Parathyroid adenoma (tissue), 2 donors: ENCODE results near the gene CTPS1.

Experiments
- H2AFZ ChIP-seq: fragments of 300-600 bp; sonication (generic); one replicate; pipeline ENCODE4 v1.7.0; 2017; ENCODE audit warnings: antibody characterized with exemption, mild to moderate bottlenecking
- H3K27ac ChIP-seq: fragments of 300-600 bp; sonication (generic); one replicate; pipeline ENCODE4 v1.7.0; 2017
- H3K27me3 ChIP-seq: fragments of 300-600 bp; sonication (generic); one replicate; pipeline ENCODE4 v1.7.0; 2017; ENCODE audit warnings: low read length; ENCODE audit not compliant: control insufficient read depth, insufficient read depth
- H3K36me3 ChIP-seq: fragments of 300-600 bp; sonication (generic); one replicate; pipeline ENCODE4 v1.7.0; 2017; ENCODE audit warnings: low read length; ENCODE audit not compliant: control insufficient read depth, insufficient read depth
- H3K4me1 ChIP-seq: fragments of 300-600 bp; sonication (generic); one replicate; pipeline ENCODE4 v1.7.0; 2017; ENCODE audit warnings: control low read depth
- H3K4me2 ChIP-seq: fragments of 300-600 bp; sonication (generic); one replicate; pipeline ENCODE4 v1.7.0; 2017; ENCODE audit warnings: low read length
- H3K4me3 ChIP-seq: fragments of 300-600 bp; sonication (generic); one replicate; pipeline ENCODE4 v1.7.0; 2017; ENCODE audit warnings: low read depth, low read length
- H3K79me2 ChIP-seq: fragments of 300-600 bp; sonication (generic); one replicate; pipeline ENCODE4 v1.7.0; 2017; ENCODE audit warnings: control low read depth
- H3K9ac ChIP-seq: fragments of 300-600 bp; sonication (generic); one replicate; pipeline ENCODE4 v1.7.0; 2017; ENCODE audit warnings: mild to moderate bottlenecking
- H3K9me3 ChIP-seq: fragments of 300-600 bp; sonication (generic); one replicate; pipeline ENCODE4 v1.7.0; 2017; ENCODE audit warnings: low read length; ENCODE audit not compliant: control insufficient read depth
- CTCF ChIP-seq: fragments of 300-600 bp; sonication (generic); IDR thresholded peaks from one replicate; pipeline ENCODE4 v1.7.0; 2017; ENCODE audit warnings: antibody characterized with exemption, mild to moderate bottlenecking
- donor health status: primary hyperparathyroidism.

CTPS1 gene

DNA sequence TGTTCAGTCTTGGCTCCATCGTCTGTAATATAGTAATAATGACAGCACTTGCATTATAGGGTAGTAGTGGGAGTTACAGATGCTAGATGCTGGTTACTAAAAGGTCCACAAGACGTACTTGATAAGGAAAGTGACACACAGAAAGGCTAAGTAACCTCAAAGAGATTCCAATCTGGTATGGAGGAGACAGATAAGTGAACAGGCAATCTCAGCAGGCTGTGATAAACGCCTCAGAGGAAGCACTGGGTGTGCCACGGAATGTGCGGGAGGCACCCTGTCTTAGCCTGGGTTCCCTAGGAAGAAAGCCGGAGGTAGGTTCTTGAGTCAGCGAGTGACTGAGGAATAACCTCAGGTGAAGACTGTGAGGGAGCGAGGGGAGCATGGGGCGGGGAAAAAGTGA lies 4.6 kb upstream of the CTPS1 start:
- no peak overlapping the region for H3K9ac ChIP-seq
- H3K9me3 ChIP-seq = no peaks in the 10 kb centered on the region
- H3K79me2 ChIP-seq = no peaks in the 10 kb centered on the region
- no peaks in the 10 kb centered on the region for H3K36me3 ChIP-seq
- H2AFZ ChIP-seq = no peak overlapping the region
- no peak overlapping the region for H3K4me2 ChIP-seq
- H3K27me3 ChIP-seq = no peaks in the 10 kb centered on the region
- H3K4me3 ChIP-seq = no peak overlapping the region
- no peak overlapping the region for H3K27ac ChIP-seq
- no peak for TF ChIP-seq CTCF
- H3K4me1 ChIP-seq = no peaks in the 10 kb centered on the region

DNA sequence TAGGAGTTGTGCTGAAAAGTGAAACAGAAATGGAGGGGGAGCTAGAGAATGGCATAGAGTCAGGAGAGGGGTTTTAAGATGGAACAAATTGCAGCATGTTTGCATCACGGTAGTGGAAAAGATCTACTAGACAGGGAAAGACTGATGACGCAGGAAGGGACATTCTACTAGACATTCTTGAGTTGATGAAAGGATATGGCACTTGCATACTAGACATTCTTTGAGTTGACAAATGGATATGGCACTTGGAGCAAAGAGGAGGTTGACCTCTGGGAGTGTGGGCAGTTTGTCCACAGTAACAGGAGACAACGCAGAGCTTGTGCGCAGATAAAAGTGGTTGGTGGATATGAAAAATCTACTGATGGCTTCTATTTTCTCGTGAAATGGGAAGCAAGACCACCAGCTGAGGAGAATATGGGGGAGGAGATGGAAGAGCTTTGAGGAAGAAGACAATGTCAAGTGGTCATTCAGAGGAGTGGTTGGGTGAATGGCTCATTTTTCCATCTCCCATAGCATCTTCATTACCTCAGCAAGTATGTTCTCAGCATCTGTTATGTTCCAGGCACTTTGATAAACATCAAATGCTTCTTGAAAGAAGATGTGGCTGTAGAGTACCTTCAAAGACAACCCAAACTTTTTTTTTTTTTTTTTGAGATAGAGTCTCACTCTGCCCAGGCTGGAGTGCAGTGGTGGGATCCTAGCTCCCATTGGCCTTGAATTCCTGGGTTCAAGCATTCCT lies 2.4 kb upstream of the CTPS1 start:
- Histone ChIP-seq H3K4me3 (no peak overlapping the region), H2AFZ (no peak overlapping the region), H3K4me2 (no peak overlapping the region), H3K36me3 (no peaks in the 10 kb centered on the region), H3K27me3 (no peaks in the 10 kb centered on the region), H3K27ac (no peak overlapping the region), H3K9ac (no peak overlapping the region), H3K9me3 (no peaks in the 10 kb centered on the region), H3K4me1 (peaks cover 6% of the 10 kb centered on the region), H3K79me2 (no peaks in the 10 kb centered on the region)
- TF ChIP-seq CTCF = no peak

DNA sequence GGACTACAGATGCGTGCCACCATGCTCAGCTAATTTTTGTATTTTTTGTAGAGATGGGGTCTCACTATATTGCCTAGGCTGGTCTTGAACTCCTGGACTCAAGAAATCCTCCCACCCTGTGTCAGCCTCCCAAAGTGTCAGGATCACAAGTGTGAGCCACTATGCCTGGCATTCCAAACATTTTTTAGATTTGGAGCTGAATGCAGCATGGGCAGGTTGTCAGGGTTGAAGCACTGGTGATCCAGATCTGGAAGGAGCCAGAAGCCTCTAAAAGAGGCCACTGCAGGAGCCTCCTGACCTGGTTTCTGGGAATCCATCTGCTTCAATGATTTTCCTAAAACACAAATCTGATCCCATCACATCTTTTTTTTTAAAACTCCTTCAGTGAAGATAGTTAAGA lies 1.8 kb upstream of the CTPS1 start:
- H3K27me3 ChIP-seq = no peaks in the 10 kb centered on the region
- no peak overlapping the region for H3K27ac ChIP-seq
- H3K4me3 ChIP-seq = no peak overlapping the region
- no peaks in the 10 kb centered on the region for H3K36me3 ChIP-seq
- H3K4me1 ChIP-seq = peaks cover 6% of the 10 kb centered on the region
- no peak overlapping the region for H3K9ac ChIP-seq
- H3K9me3 ChIP-seq = no peaks in the 10 kb centered on the region
- H2AFZ ChIP-seq = no peak overlapping the region
- H3K4me2 ChIP-seq = no peak overlapping the region
- H3K79me2 ChIP-seq = no peaks in the 10 kb centered on the region
- no peak for TF ChIP-seq CTCF

DNA sequence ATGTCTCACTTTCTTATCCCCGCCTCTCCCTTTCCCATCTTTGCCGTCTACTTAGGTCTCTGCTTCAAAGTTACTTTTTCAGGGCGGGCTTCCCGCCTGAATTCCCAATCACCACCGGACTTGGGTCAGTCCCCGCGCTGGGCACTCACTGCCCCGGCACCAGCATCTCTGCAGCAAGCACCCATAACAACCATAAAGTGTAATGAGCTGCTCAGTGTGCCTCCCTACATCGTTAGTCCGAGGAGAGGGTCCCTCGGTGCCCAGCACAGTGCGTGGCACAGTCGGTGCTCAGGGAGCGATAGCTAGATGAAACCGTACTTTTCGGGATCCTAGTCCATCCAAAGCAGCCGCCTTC lies 633 bp upstream of the CTPS1 start:
- Histone ChIP-seq H3K4me3 (peak overlapping the region; percentile 80), H3K79me2 (no peaks in the 10 kb centered on the region), H3K9ac (no peak overlapping the region), H3K27me3 (no peaks in the 10 kb centered on the region), H2AFZ (peak overlapping the region; percentile 98), H3K4me1 (peaks cover 6% of the 10 kb centered on the region), H3K4me2 (peak overlapping the region; percentile 67), H3K27ac (peak overlapping the region; percentile 85), H3K9me3 (no peaks in the 10 kb centered on the region), H3K36me3 (no peaks in the 10 kb centered on the region)
- TF ChIP-seq CTCF = no peak

- H3K4me3 ChIP-seq = peak overlapping the region; percentile 63
- no peaks in the 10 kb centered on the region for H3K36me3 ChIP-seq
- no peaks in the 10 kb centered on the region for H3K9me3 ChIP-seq
- peak overlapping the region; percentile 77 for H3K4me2 ChIP-seq
- H2AFZ ChIP-seq = peak overlapping the region; percentile 33
- H3K27me3 ChIP-seq = no peaks in the 10 kb centered on the region
- H3K79me2 ChIP-seq = no peaks in the 10 kb centered on the region
- H3K27ac ChIP-seq = peak overlapping the region; percentile 70
- H3K4me1 ChIP-seq = peaks cover 6% of the 10 kb centered on the region
- TF ChIP-seq CTCF = no peak
- no peak overlapping the region for H3K9ac ChIP-seq
These were observed 564 bp downstream of the CTPS1 start for GRCh38 chr1:40980068-40980452.
